GM06990 (cell line): ENCODE results near the gene STOX2.

Experiments
- DNase-seq: peaks from one replicate; pipeline ENCODE4 v3.0.0-alpha.2; 2011; ENCODE audit not compliant: insufficient read length; ENCODE audit errors: extremely low read depth
- H3K27me3 ChIP-seq: replicated peaks from 2 replicates; pipeline ENCODE4 v1.6.0; 2011; ENCODE audit warnings: low read length; ENCODE audit not compliant: control insufficient read depth, insufficient read depth
- H3K36me3 ChIP-seq: 2 replicates; pipeline ENCODE4 v1.5.1; 2011; ENCODE audit warnings: low read length; ENCODE audit not compliant: control insufficient read depth, insufficient read depth
- H3K4me3 ChIP-seq: replicated peaks from 2 replicates; pipeline ENCODE4 v1.5.1; 2011; ENCODE audit warnings: low read depth, mild to moderate bottlenecking, control low read depth, low read length
- TF ChIP-seq, protein P1 (sequence below): IDR thresholded peaks from 2 replicates; pipeline ENCODE4 v1.5.1; 2011; ENCODE audit warnings: low read length, control low read depth, mild to moderate bottlenecking, inconsistent platforms; ENCODE audit not compliant: insufficient read depth, poor library complexity, severe bottlenecking

Gene STOX2

DNA sequence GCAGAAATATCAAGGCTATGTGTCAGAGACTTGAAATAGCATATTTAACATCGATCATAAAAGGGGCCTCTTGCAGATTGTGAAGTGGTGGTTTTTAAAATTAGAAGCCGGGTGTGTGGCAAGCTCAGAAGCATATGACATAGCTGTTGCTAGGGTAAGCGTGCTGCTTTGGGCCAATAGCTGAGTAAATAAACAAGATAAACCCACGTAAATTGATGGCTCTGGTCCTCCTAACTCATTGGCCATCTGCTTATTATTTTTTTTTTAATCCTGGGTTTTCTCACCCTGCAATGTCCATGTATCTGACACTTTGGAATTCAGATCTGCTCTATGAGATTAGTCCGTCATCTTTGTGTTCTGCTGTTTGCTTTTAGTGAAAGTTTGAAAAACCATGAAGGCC is 32.6 kb upstream of the STOX2 start:
- TF ChIP-seq, protein P1, sequence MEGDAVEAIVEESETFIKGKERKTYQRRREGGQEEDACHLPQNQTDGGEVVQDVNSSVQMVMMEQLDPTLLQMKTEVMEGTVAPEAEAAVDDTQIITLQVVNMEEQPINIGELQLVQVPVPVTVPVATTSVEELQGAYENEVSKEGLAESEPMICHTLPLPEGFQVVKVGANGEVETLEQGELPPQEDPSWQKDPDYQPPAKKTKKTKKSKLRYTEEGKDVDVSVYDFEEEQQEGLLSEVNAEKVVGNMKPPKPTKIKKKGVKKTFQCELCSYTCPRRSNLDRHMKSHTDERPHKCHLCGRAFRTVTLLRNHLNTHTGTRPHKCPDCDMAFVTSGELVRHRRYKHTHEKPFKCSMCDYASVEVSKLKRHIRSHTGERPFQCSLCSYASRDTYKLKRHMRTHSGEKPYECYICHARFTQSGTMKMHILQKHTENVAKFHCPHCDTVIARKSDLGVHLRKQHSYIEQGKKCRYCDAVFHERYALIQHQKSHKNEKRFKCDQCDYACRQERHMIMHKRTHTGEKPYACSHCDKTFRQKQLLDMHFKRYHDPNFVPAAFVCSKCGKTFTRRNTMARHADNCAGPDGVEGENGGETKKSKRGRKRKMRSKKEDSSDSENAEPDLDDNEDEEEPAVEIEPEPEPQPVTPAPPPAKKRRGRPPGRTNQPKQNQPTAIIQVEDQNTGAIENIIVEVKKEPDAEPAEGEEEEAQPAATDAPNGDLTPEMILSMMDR, result no peak
- H3K4me3 ChIP-seq, result no peak overlapping the region
- H3K36me3 ChIP-seq, result no peaks in the 10 kb centered on the region
- no peaks in the 10 kb centered on the region; the same call in 1 of the 2 replicates for H3K27me3 ChIP-seq
- no peak for DNase-seq

DNA sequence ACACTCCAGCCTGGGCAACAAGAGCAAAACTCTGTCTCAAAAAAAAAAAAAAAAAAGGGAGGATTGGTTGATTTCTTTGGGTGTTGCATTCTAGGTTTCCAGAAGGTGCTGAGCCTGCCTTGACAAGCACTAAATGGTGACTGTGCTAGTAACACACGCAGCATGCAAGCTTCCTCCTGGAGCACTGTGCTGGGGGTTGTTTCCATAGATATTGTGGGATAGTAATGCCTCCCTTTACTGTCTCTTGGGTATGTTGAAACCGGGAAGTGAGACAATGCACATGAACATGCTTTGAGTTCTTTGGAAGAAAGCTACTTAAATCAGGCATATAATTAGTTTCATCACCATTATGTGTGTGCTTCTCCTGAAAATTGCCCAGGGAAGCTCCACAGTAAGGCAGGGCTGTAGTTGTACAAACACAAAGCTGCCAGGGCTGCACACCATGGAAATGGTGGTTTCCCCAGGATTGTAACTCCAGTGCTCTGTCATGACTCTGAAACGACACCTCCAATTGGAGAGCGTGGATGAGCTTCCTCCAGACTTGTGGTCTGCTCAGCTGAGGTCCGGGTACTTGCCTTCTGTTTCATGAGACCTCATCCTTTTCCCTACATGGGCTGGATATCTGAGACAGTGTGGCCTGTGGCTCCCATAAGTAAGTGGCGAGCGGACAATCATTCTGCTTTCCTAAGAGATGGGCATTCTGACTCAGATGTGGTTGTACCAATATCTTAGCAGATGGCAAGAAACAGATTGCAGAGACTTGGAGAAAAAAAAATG is 31.5 kb upstream of the STOX2 start:
- no peak for DNase-seq

DNA sequence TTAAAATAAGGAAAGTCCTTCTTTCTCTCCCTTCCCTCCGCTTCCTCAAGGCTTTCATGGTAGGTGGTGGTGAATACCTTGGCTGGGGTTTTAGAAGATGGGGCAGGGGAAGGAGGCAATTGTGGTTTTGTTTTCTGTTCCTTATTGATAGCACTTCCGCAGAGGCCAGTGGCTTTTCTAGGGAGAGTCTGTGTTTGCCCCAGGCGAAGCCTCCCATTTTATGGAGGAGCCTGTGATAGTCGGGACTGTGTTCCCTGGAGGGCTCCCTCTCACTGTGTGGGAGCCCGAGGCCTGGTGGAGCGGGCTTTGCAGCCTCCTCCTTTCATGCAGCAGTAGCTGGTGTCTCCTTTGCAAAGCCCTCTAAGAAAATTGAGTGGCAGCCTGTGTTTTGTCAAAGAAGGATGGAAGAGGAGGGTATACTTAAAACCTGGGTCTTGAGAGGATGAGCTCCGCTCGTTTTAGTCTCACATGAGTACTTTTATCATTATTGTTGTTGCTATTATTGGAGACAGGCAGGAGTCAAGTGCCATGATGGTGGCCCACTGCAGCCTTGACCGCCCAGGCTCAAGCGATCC is 29.8 kb upstream of the STOX2 start:
- H3K4me3 ChIP-seq, result no peak overlapping the region
- no peaks in the 10 kb centered on the region; the same call in 1 of the 2 replicates for H3K27me3 ChIP-seq
- TF ChIP-seq, protein P1, result no peak
- DNase-seq, result no peak
- no peaks in the 10 kb centered on the region for H3K36me3 ChIP-seq

More for the DNA sequence above, 31.5 kb upstream of the STOX2 start:
- Histone ChIP-seq H3K4me3 (no peak overlapping the region), H3K36me3 (no peaks in the 10 kb centered on the region), H3K27me3 (no peaks in the 10 kb centered on the region; the same call in 1 of the 2 replicates)
- TF ChIP-seq, protein P1, result no peak

DNA sequence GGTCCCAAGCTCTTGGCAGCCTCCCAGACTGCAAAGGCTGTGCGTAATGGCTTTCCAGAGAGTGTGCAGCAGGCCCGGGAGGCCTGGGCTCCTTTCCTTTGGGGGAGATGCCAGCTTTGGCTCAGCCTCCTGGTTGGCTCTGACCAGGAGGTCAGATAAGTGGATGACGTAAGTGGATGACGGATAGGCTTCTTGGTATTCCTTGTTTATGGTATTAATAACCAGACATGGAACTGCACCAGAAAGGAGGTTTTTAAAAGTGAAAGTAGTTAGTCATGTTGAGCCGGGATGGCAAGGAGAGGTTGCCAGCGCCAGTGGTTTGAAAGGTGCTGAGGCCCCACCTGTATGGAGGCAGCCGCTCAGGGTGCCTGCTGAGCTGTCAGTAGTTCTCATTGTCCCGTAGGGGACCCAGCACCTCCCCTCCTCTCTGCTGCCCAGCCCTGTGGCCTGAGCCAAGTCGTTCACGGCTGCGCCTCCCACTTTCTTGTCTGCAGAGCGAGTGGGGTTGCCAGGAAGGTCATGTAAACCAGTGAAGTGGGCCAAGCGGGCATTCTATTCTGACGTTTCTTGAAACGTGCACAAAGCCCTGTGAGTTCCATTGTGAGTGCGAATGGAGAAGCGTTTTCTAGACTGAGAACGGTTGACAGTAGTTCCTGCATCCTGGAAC is 28.7 kb upstream of the STOX2 start:
- DNase-seq, result no peak
- TF ChIP-seq, protein P1, result no peak
- Histone ChIP-seq H3K27me3 (no peaks in the 10 kb centered on the region; the same call in 1 of the 2 replicates), H3K4me3 (no peak overlapping the region), H3K36me3 (no peaks in the 10 kb centered on the region)

DNA sequence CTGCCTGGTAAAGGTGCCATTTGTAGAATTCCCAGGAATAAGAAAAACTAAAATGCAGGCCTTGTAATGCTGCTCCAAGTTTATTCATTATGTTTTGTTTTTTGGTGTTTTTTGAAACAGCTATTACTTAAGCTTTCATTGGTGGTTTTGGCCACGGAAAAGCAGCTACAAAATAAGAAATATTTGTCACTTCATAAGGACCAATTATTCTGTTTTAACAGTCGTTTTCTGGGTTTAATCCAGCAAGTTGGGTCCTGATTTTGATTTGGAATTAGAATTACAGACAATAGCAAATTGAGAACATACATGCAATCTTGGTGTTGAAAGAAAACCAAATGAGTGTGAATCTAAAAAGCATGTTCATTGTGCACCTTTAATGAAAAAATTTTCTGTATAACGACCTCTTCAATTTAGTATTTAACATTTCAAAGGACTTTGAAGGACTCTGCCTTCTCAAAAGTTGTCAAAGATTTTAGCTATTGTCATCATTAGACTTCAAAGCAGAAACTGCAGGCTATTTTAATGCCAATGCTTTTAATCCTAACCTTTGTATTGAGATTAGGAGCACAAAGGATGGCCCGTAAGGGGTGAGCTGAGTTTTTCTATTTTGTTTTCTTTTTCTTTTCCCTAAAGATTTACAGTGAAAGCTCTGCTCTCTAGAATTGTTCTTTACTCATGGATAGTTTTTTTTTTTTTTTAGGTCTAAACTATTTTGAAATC is 26.7 kb upstream of the STOX2 start:
- no peaks in the 10 kb centered on the region for H3K36me3 ChIP-seq
- no peaks in the 10 kb centered on the region; the same call in 1 of the 2 replicates for H3K27me3 ChIP-seq
- TF ChIP-seq, protein P1, result no peak
- H3K4me3 ChIP-seq, result no peak overlapping the region
- no peak for DNase-seq
